GM12891 (cell line): ENCODE measurements around the gene RFNG.

Source experiments
- POLR2A ChIP-seq: IDR thresholded peaks from 2 replicates; pipeline ENCODE4 v1.6.1; 2011; ENCODE audit warnings: low read depth, low read length, control low read depth
- SPI1 ChIP-seq: IDR thresholded peaks from 2 replicates; pipeline ENCODE4 v1.6.1; 2011; ENCODE audit warnings: low read depth, low read length, control low read depth
- TAF1 ChIP-seq: IDR thresholded peaks from 2 replicates; pipeline ENCODE4 v1.6.1; 2011; ENCODE audit warnings: low read depth, low read length, control low read depth

- TF ChIP-seq POLR2A (no peak), TAF1 (no peak), SPI1 (no peak)
Measured at GRCh38 chr17:82080789-82081464, 29.3 kb upstream of the RFNG start.
